B cell (primary cell): ENCODE results near the gene NOTCH1. TPM values are rescaled to one million over a fixed set of nuclear protein-coding genes. Genes with fewer than 3 reads are reported as not detected.

Experiments used
- ATAC-seq: fragments of 200-7000 bp; cut with Tn5 transposase; one replicate; pipeline ENCODE4 v1.10.0; 2021; ENCODE audit warnings: low read depth, mild to moderate bottlenecking, moderate number of reproducible peaks, moderate library complexity
- CTCF ChIA-PET: fragments of 350-600 bp; sonication (Branson Sonifier 250); formaldehyde crosslinking; loops from one replicate; lab custom pipeline; 2021; ENCODE audit warnings: antibody characterized with exemption, inconsistent platforms; lab: Charles Lee
- POLR2A ChIA-PET: fragments of 350-600 bp; sonication (Branson Sonifier 250); formaldehyde crosslinking; loops from one replicate; lab custom pipeline; 2021; ENCODE audit warnings: antibody characterized with exemption; lab: Charles Lee
- DNase-seq: peaks from one replicate; pipeline ENCODE4 v3.0.0; 2013
- H2AFZ ChIP-seq: 2 replicates; pipeline ENCODE4 v1.6.1; 2012; ENCODE audit warnings: mild to moderate bottlenecking, low read depth, low read length; ENCODE audit not compliant: insufficient read depth, poor library complexity, severe bottlenecking
- H3K27ac ChIP-seq, 2 donors: 1 replicate in 1 of 2; 2 replicates in 1 of 2; pipeline ENCODE4 v1.5.1; 2012 to 2013; ENCODE audit warnings: low read length in 2 of 2, mild to moderate bottlenecking in 2 of 2, moderate library complexity in 1 of 2
- H3K27me3 ChIP-seq, 4 experiments: fragments of 200-600 bp in 1 of 4; sonication (generic) in 1 of 4; replicated peaks in 1 of 4; 1 replicate in 2 of 4; 2 replicates in 2 of 4; pipeline versions ENCODE4 v1.6.1 to v1.7.0; 2013 to 2016; ENCODE audit warnings: low read length in 3 of 4, mild to moderate bottlenecking in 2 of 4, mixed read lengths in 1 of 4, moderate library complexity in 1 of 4; ENCODE audit not compliant: insufficient read depth in 4 of 4, control insufficient read depth in 3 of 4; ENCODE audit errors: control extremely low read depth in 1 of 4
- H3K36me3 ChIP-seq, 2 experiments: replicated peaks in 1 of 2; 1 replicate in 1 of 2; 2 replicates in 1 of 2; pipeline versions ENCODE4 v1.6.1 to v1.7.1; 2013; ENCODE audit warnings: low read length in 1 of 2; ENCODE audit not compliant: insufficient read depth in 2 of 2, control insufficient read depth in 1 of 2; ENCODE audit errors: control extremely low read depth in 1 of 2, extremely low read depth in 1 of 2
- H3K4me1 ChIP-seq, 2 donors: fragments of 200-600 bp in 1 of 2; sonication (generic) in 1 of 2; 1 replicate in 1 of 2; 2 replicates in 1 of 2; pipeline versions ENCODE4 v1.5.1 to v1.6.1; 2013 to 2017; ENCODE audit warnings: low read length in 2 of 2; ENCODE audit not compliant: control insufficient read depth in 2 of 2, insufficient read depth in 2 of 2
- H3K4me2 ChIP-seq: replicated peaks from 2 replicates; pipeline ENCODE3; 2012; ENCODE audit warnings: mild to moderate bottlenecking, low read depth, low read length; ENCODE audit not compliant: poor library complexity, severe bottlenecking
- H3K4me3 ChIP-seq, 5 experiments: fragments of 200-600 bp in 1 of 5; sonication (generic) in 1 of 5; 1 replicate in 3 of 5; 2 replicates in 2 of 5; pipeline versions ENCODE4 v1.5.1 to v1.7.0; 2011 to 2016; ENCODE audit warnings: low read length in 4 of 5, mild to moderate bottlenecking in 4 of 5, low read depth in 2 of 5, control low read depth in 1 of 5, moderate library complexity in 1 of 5; ENCODE audit not compliant: insufficient read depth in 1 of 5; ENCODE audit errors: control extremely low read depth in 1 of 5, extremely low read depth in 1 of 5
- H3K79me2 ChIP-seq: fragments of 200-600 bp; sonication (generic); one replicate; pipeline ENCODE4 v1.6.0; 2016; ENCODE audit warnings: low read length; ENCODE audit not compliant: control insufficient read depth, insufficient read depth
- H3K9ac ChIP-seq: fragments of 200-600 bp; sonication (generic); 2 replicates; pipeline ENCODE4 v1.6.1; 2017; ENCODE audit warnings: mild to moderate bottlenecking, low read length, moderate library complexity
- H3K9me3 ChIP-seq, 3 donors: one replicate each; pipeline versions ENCODE4 v1.6.1 to v1.7.1; 2013; ENCODE audit warnings: low read length in 2 of 3; ENCODE audit not compliant: control insufficient read depth in 2 of 3, insufficient read depth in 1 of 3; ENCODE audit errors: control extremely low read depth in 1 of 3
- H4K20me1 ChIP-seq: 2 replicates; pipeline ENCODE4 v1.6.0; 2012; ENCODE audit warnings: mild to moderate bottlenecking, low read length; ENCODE audit not compliant: insufficient read depth, control insufficient read depth, poor library complexity, severe bottlenecking
- H3K27ac Mint-ChIP-seq: one replicate; pipeline ENCODE4 v1.8.0; 2021; ENCODE audit warnings: mixed read lengths
- H3K27me3 Mint-ChIP-seq: one replicate; pipeline ENCODE4 v1.8.0; 2021; ENCODE audit warnings: mixed read lengths
- H3K4me1 Mint-ChIP-seq: one replicate; pipeline ENCODE4 v1.8.0; 2021; ENCODE audit warnings: mixed read lengths
- H3K4me3 Mint-ChIP-seq: one replicate; pipeline ENCODE4 v1.8.0; 2021; ENCODE audit warnings: mixed read lengths
- H3K9me3 Mint-ChIP-seq: one replicate; pipeline ENCODE4 v1.8.0; 2022; ENCODE audit warnings: mixed read lengths; ENCODE audit not compliant: insufficient read depth
- EZH2 ChIP-seq: IDR thresholded peaks from 2 replicates; pipeline ENCODE4 v1.6.1; 2012; ENCODE audit warnings: borderline replicate concordance, low read depth, mild to moderate bottlenecking, moderate library complexity, low read length; ENCODE audit not compliant: insufficient read depth, poor library complexity, severe bottlenecking
- WGBS: methylation state at CpG from one replicate; pipeline ENCODE4 v1.1.5; 2013; ENCODE audit warnings: missing lambda C conversion rate; ENCODE audit not compliant: insufficient coverage; 5-methylcytosine and 5-hydroxymethylcytosine counted together
- intact Hi-C: fragments of 100-400 bp; cut with micrococcal nuclease; formaldehyde crosslinking; loops from one replicate; pipeline ENCODE4 v1.10.0; 2022
- polyA plus RNA-seq: library from polyadenylated mRNA; depleted of rRNA; stranded (reverse); fragments of >200 nt; gene quantifications from 2 replicates; pipeline ENCODE4 v1.2.3, GENCODE V29; 2012
- total RNA-seq, 2 donors: library from RNA; stranded (reverse); fragments of 120-200 nt in 1 of 2; gene quantifications; 1 replicate in 1 of 2; 2 replicates in 1 of 2; pipeline versions ENCODE4 v1.2.3 to v1.2.4, GENCODE V29; 2013 to 2022
- TF ChIP-seq, protein P1 (sequence below): fragments of 200-600 bp; IDR thresholded peaks from one replicate; pipeline ENCODE4 v1.8.0; 2022; ENCODE audit warnings: antibody characterized with exemption, mild to moderate bottlenecking

NOTCH1 gene
- total and polyA plus RNA-seq, 2 donors (not counting 1 experiment from before 2014, with no cell fraction given), result 16.6 to 38.5 TPM

DNA sequence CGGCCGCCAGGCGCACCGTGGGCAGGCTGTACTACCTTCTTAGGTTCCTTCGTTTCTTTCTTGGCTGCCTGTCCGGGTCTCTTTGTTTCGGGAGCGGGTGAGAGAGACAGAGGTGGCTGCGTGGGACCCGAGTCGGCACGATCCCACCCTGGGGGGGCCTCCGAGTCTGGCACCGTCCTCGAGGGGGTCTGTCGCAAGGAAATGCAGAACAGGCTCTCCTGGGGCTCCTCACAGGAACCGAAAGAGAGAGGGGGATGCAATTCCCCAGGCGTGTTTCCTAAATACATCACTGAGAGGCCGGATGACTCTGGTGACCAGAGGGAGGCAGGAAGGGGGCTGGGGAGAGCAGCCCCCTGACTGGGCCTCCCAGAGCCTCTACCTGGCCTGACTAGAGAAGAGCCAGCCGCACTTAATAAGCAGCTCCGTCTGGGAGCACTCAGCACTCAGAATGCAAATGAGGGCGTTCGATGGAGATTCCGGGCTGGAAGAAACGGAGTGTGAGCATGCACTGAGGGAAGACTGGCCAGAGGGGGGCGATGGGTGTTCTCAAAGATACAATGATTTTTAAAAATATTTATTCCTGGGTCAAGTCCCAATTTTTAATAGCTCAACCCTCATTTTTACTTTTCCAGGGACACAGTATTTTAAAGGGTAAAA is 94.5 kb downstream of the NOTCH1 start:
- Mint-ChIP-seq H3K9me3 (no peaks in the 10 kb centered on the region), H3K27me3 (no peaks in the 10 kb centered on the region), H3K27ac (no peak overlapping the region), H3K4me1 (peaks cover 2% of the 10 kb centered on the region), H3K4me3 (no peak overlapping the region)
- intact Hi-C loops, result no loop called here
- POLR2A ChIA-PET, result no interaction called here
- Histone ChIP-seq H3K9me3 (no peaks in the 10 kb centered on the region), H3K4me1 (no peaks in the 10 kb centered on the region), H4K20me1 (peaks cover 14% of the 10 kb centered on the region), H3K9ac (no peak overlapping the region), H3K4me3 (no peak overlapping the region), H3K79me2 (peaks cover 15% of the 10 kb centered on the region), H3K36me3 (peaks cover 4 to 81% of the 10 kb centered on the region in 2 experiments), H3K27ac (no peak overlapping the region), H3K27me3 (no peaks in the 10 kb centered on the region), H2AFZ (no peak overlapping the region), H3K4me2 (no peak overlapping the region)
- DNase-seq (no peak), ATAC-seq (no peak)
- CTCF ChIA-PET, result no interaction called here
- WGBS, result 96% methylated on average over 21 of the region's 26 CpGs
- TF ChIP-seq EZH2, result no peak
- TF ChIP-seq, protein P1, sequence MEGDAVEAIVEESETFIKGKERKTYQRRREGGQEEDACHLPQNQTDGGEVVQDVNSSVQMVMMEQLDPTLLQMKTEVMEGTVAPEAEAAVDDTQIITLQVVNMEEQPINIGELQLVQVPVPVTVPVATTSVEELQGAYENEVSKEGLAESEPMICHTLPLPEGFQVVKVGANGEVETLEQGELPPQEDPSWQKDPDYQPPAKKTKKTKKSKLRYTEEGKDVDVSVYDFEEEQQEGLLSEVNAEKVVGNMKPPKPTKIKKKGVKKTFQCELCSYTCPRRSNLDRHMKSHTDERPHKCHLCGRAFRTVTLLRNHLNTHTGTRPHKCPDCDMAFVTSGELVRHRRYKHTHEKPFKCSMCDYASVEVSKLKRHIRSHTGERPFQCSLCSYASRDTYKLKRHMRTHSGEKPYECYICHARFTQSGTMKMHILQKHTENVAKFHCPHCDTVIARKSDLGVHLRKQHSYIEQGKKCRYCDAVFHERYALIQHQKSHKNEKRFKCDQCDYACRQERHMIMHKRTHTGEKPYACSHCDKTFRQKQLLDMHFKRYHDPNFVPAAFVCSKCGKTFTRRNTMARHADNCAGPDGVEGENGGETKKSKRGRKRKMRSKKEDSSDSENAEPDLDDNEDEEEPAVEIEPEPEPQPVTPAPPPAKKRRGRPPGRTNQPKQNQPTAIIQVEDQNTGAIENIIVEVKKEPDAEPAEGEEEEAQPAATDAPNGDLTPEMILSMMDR, result no peak

DNA sequence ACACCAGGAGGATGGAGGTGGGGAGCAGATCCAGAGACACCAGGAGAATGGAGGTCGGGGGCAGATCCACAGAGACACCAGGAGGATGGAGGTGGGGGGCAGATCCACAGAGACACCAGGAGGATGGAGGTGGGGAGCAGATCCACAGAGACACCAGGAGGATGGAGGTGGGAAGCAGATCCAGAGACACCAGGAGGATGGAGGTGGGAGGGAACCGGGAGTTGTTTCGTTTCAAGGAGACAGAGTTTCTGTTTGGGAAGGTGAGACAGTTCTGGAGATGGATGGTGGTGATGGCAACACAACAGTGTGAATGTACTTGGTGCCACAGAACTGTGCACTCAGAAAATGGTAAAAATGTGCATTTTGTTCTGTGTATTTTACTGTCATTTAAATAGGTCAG is 97.2 kb downstream of the NOTCH1 start:
- Histone ChIP-seq H3K4me2 (no peak overlapping the region), H2AFZ (no peak overlapping the region), H4K20me1 (peaks cover 25% of the 10 kb centered on the region), H3K4me1 (no peaks in the 10 kb centered on the region), H3K27me3 (no peaks in the 10 kb centered on the region), H3K9ac (no peak overlapping the region), H3K36me3 (peaks cover 6 to 77% of the 10 kb centered on the region in 2 experiments), H3K27ac (no peak overlapping the region), H3K9me3 (no peaks in the 10 kb centered on the region), H3K79me2 (peaks cover 10% of the 10 kb centered on the region), H3K4me3 (no peak overlapping the region)
- WGBS, result 85% methylated on average over 3 of the region's 3 CpGs
- H3K27me3 Mint-ChIP-seq, result no peaks in the 10 kb centered on the region
- no peaks in the 10 kb centered on the region for H3K9me3 Mint-ChIP-seq
- H3K4me3 Mint-ChIP-seq, result no peak overlapping the region
- peaks cover 2% of the 10 kb centered on the region for H3K4me1 Mint-ChIP-seq
- no peak overlapping the region for H3K27ac Mint-ChIP-seq
- no peak for TF ChIP-seq EZH2
- TF ChIP-seq, protein P1, result no peak
- ATAC-seq, result no peak
- DNase-seq, result no peak
- ChIA-PET CTCF (no interaction called here), POLR2A (interaction anchor here (0.9 kb wide), 1 partner anchor 176 kb away, joined by 3 read pairs; no protein-coding TSS in a partner anchor)
- intact Hi-C loops, result no loop called here
